ENCODE data around the gene NOB1.
A peak's percentile ranks its signal among the peaks of the same experiment; 100 is the strongest.
"Not testable (repeated sequence)": the region's sequence is repeated elsewhere in the genome, so short reads cannot be mapped to it uniquely, and the experiment has no call there.

Gene NOB1

GRCh38 chr16:69761983-69762813 lies 7.5 kb upstream of the NOB1 start, which contains the start of gene WWP2:
Gene WWP2, plus strand, starts transcription at chr16:69762332. Its CDS starts 24,679 bp downstream, at chr16:69787011.
- DNase-seq (ENCODE audit: low read depth) = peak; percentile 63

DNA sequence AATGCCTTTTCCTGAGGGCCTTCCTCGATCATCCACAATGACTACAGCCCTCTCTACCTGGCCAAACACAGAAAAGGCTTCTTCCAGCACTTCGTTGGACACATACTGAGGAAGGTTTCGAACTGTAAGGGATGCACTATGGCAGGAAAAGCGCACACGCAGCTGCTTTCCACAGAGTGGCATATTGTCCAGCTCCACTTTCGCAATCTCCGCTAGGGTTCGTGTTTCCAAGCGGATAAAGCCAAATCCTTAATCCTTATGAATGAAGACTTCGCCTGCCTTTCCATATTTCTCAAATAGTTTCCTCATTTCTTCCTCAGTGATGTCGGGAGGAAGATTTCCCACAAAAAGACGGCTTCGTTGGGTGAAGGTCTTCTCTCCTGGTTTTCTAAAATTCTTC lies 2.6 kb upstream of the NOB1 start:
- DNase-seq (ENCODE audit: low read depth) = not testable (repeated sequence)

- DNase-seq (ENCODE audit: low read depth) = no peak
Observed at GRCh38 chr16:69756705-69757104, 2.0 kb upstream of the NOB1 start.

GRCh38 chr16:69754143-69754468 lies 620 bp downstream of the NOB1 start:
- DNase-seq (ENCODE audit: low read depth) = no peak

- DNase-seq (ENCODE audit: low read depth) = no peak
Observed at GRCh38 chr16:69748694-69749345, 5.9 kb downstream of the NOB1 start.

DNA sequence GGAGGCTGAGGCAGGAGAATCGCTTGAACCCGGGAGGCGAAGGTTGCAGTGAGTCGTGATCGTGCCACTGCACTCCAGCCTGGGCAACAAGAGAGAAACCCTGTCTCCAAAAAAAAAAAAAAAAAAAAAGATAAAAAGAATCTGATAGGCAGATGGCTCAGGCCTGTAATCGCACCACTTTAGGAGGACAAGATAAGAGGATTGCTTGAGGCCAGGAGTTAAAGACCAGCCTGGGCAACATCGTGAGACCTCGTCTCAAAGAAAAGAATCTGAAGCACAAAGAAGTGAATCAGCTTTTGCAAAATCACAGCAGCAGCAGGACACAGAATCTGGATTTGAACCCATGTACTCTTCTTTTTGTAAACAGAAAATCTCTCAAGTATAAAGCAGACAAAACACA lies 7.6 kb downstream of the NOB1 start:
- no peak for DNase-seq (ENCODE audit: low read depth)

- DNase-seq (ENCODE audit: low read depth) = no peak
Observed at GRCh38 chr16:69745959-69746358, 8.8 kb downstream of the NOB1 start.

DNA sequence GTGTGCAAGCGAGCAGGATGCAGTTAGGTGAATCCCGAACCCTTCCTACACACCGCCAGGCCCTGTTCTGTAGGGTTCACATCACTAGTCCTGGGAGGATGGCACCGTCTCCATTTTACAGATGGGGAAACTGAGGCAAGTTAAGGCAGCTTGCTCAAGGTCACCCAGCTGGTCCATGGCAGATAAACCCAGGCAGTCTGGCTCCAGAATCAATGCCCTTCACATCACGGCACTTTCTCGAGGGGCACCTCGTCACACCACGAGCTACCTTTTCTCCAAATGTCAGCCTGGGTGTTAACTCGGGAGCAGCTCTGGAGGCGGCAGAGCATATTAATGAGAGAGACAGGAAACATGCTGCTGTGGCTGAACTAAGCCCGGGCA lies 9.5 kb downstream of the NOB1 start:
- no peak for DNase-seq (ENCODE audit: low read depth)

GRCh38 chr16:69744363-69745231 lies 10.1 kb downstream of the NOB1 start:
- DNase-seq (ENCODE audit: low read depth) = no peak

- no peak for DNase-seq (ENCODE audit: low read depth)
Observed at GRCh38 chr16:69741951-69742904, 12.5 kb downstream of the NOB1 start.

DNA sequence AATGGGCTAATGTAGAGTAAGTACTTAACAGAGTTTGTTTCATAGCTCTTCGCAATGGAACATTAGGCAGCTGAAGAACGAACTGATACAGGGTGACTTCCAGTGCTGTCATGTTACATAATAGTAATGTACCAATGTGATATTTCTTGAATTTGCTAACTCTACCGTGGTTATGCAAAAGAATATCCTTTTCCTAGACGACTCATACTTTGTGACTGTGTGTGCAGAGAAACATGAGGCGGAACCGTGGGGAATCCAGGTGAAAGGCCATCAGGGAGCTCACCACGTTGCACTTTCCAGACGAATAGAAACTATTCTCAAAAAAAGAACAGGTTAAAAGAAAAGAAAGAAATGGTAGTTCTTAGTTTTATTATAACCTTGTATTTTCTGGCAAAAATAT lies 13.2 kb downstream of the NOB1 start:
- no peak for DNase-seq (ENCODE audit: low read depth)

DNA sequence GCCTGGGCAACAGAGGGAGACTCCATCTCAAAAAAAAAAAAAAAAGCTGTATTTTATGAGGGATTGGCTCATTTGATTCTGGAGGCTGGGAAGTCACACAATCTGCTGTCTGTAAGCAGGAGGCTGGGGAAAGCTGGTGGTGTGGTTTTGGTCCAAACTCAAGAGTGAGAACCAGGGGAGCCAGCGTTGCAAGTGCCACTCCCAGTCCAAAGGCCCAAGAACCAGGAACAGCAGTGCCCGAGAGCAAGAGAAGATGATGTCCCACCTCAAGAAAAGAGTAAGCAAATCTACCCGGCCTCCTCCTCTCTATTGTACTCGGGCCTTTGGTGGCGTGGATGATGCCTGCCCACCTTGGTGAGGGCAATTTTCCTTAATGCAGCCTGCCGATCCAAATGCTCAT lies 22.6 kb downstream of the NOB1 start:
- no peak for DNase-seq (ENCODE audit: low read depth)

GRCh38 chr16:69731280-69731679 lies 23.4 kb downstream of the NOB1 start:
- not testable (repeated sequence) for DNase-seq (ENCODE audit: low read depth)

GRCh38 chr16:69729030-69729429 lies 25.7 kb downstream of the NOB1 start:
- DNase-seq (ENCODE audit: low read depth) = not testable (repeated sequence)

GRCh38 chr16:69727916-69728270 lies 26.8 kb downstream of the NOB1 start:
- DNase-seq (ENCODE audit: low read depth) = no peak

- DNase-seq (ENCODE audit: low read depth) = peak; percentile 87
Observed at GRCh38 chr16:69726313-69727060, 28.2 kb downstream of the NOB1 start, which contains the start of gene NQO1. Gene NQO1, minus strand, starts transcription at chr16:69726560. Its CDS starts 121 bp downstream, at chr16:69726439.

- no peak for DNase-seq (ENCODE audit: low read depth)
Observed at GRCh38 chr16:69725480-69726312, 29.0 kb downstream of the NOB1 start.

- no peak for DNase-seq (ENCODE audit: low read depth)
Observed at GRCh38 chr16:69724981-69725479, 29.7 kb downstream of the NOB1 start.

DNA sequence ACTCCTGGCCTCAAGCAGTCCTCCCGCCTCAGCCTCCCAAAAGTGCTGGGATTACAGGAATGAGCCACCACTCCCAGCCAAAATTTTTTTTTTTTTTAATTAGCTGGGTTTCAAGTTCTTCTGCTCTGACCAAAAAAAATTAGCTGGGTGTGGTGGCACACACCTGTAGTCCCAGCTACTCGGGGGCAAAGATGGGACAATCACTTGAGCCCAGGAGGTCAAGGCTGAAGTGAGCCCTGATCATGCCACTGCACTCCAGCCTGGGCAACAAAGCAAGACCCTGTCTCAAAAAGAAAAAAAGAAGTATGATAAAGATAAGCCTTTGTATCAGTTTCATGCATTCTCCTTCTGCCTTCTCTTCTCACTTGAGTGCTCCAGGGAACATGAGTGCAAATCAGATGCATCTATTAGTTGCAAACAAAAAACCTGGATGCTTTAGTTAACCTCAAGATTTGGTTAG lies 30.3 kb downstream of the NOB1 start:
- no peak for DNase-seq (ENCODE audit: low read depth)

All from activated T-cell treated with anti-CD3 and anti-CD28 coated beads for 24 hours (primary cell).